Activated CD8-positive, alpha-beta memory T cell treated with anti-CD3 and anti-CD28 coated beads, Interleukin-2, amount 50 U/mL, for 24 hours (primary cell): ENCODE measurements around the gene BSPH1.
"Not testable (repeated sequence)": the region's sequence is repeated elsewhere in the genome, so short reads cannot be mapped to it uniquely, and the experiment has no call there.

ENCODE experiments used
- DNase-seq: peaks from one replicate; pipeline ENCODE4 v3.0.0-alpha.2; 2020; ENCODE audit errors: extremely low read depth

The BSPH1 gene, protein sequence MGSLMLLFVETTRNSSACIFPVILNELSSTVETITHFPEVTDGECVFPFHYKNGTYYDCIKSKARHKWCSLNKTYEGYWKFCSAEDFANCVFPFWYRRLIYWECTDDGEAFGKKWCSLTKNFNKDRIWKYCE

GRCh38 chr19:47992070-47992469 is at the start of gene BSPH1:
BSPH1 (minus strand) TSS chr19:47992170; CDS start chr19:47992081, 89 bp downstream.
- DNase-seq: no peak

- no peak for DNase-seq
Observed at GRCh38 chr19:48036765-48037164, 44.8 kb upstream of the BSPH1 start.

DNA sequence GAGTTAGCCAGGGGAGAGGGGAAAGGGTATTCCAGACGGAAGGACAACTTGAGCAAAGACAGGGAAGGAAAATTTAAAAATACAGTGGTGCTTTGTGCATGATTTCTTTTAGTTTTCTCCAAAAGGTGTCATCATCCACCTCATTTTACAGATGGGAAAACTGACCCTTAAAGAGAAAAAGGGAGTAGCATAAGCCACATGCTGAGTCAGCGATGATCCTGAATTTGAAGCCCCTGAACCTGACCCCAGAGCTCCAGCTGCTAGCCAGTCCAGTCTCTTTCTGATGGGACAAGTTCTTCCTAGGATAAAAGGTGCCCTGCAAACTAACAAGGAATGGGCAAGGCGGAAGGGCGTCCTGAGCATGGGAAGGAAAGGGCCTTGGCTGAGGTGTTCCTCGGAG is 41.6 kb upstream of the BSPH1 start:
- no peak for DNase-seq

GRCh38 chr19:48030073-48030472 is 38.1 kb upstream of the BSPH1 start:
- DNase-seq: no peak

DNA sequence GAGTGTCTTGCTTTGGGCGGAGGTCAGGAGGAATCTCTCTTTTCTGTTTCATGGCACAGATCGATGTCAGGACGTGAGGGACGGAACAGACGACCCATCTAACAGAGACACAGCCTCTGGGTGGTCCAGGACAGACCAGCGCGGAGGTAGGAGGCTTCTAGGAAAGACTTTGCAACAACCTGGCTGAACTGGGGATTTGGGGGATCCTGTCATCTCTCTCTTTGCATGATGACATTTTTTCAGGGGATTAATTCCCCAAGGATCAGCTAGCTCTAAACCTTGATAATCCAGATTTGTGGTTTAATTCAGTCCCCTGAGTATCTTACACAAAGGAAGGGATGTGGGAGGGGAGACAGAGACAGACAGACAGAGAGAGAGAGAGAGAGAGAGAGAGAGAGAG is 37.5 kb upstream of the BSPH1 start:
- DNase-seq: no peak

DNA sequence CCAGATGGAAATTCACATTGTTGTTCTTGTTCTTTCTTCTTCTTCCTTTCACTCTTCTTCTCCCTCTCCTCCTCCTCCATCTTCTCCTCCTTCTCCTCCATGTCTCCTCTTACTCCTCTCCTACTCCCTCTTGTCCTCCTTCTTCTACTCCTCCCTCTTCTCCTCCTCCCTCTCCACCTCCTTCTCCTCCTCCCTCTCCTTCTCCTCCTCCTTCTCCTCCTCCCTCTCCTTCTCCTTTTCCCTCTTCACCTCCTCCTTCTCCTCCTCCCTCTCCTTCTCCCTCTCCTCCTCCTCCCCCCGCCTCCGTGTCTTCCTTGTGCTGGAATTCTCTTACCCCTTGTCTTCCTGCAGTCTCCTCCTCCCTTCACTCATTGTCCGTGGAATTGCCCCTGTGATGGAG is 33.5 kb upstream of the BSPH1 start:
- no peak for DNase-seq

- no peak for DNase-seq
Observed at GRCh38 chr19:48023518-48023917, 31.5 kb upstream of the BSPH1 start.

- no peak for DNase-seq
Observed at GRCh38 chr19:48023011-48023410, 31.0 kb upstream of the BSPH1 start.

GRCh38 chr19:48020686-48021085 is 28.7 kb upstream of the BSPH1 start:
- no peak for DNase-seq

GRCh38 chr19:48010932-48011758 is 19.2 kb upstream of the BSPH1 start:
- DNase-seq: no peak

DNA sequence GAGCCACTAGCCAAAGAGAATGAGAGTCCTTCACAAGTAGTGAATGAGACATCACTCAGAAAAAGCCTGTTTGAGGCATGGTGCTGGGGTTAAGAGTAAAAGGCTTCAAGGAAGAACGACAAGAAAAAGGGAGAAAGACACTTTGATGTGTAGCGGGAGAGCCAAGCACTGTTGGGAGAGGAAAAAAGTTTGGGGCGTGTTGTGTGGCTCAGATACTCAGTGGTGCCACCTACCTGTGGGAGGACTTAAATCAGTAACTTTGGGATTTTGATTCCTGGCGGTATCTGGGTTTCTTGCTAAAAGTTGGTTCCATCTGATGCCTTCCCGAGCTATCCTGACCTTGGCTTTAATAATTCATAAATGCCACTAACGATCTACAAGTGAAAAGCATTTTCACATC is 14.8 kb upstream of the BSPH1 start:
- DNase-seq: no peak

DNA sequence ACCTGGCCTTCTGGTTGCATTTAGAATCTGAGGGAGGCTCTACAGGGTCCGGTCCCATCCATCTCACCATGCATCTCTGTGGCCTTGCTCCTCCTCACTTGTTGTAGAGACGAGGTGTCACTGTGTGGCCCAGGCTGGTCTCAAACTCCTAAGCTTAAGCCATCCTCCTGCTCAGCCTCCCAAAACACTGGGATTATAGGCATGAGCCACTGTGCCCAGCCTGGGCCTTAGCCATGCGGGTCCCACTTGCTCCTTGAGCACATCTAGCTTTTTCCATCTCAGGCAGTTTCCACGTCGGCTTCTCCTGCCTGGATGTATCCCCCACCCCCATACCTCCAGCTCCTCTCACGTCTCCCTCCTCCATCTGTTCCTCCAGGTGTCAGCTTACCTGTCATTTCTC is 12.3 kb upstream of the BSPH1 start:
- no peak for DNase-seq

- DNase-seq: no peak
Observed at GRCh38 chr19:48000846-48001245, 8.9 kb upstream of the BSPH1 start.

- no peak for DNase-seq
Observed at GRCh38 chr19:47998800-47999199, 6.8 kb upstream of the BSPH1 start.

DNA sequence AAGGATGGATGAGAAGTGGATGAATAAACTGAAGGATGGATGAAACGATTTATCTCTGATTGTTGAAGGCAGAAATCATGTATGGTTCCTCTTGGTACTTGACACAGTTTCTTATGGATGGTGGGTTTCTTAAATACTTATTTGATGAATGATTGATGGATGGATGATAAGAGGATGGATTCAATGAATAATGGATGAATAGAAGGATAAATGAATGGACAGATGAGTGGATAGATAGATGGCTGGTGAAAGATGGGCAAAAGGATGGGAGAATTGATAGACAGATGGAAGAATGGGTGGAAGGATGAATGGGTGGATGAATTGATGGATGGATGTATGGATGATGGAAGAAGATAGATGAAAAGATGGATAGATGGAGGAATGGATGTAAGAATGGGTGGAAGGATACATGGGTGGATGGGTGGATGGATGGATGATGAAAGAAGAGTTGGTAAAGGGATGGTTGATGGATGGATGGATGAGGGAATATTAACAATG is 4.3 kb upstream of the BSPH1 start:
- DNase-seq: no peak

GRCh38 chr19:47994209-47994802 is 2.3 kb upstream of the BSPH1 start, which contains the start of gene ELSPBP1:
ELSPBP1 (plus strand) TSS chr19:47994632; CDS start chr19:48008668, 14,036 bp downstream.
- no peak for DNase-seq

- DNase-seq: no peak
Observed at GRCh38 chr19:47991191-47991808, 670 bp downstream of the BSPH1 start.

GRCh38 chr19:47973529-47973928 is 18.4 kb downstream of the BSPH1 start:
- no peak for DNase-seq

- not testable (repeated sequence) for DNase-seq
Observed at GRCh38 chr19:47955936-47956335, 36.0 kb downstream of the BSPH1 start.

GRCh38 chr19:47952132-47952531 is 39.8 kb downstream of the BSPH1 start:
- DNase-seq: not testable (repeated sequence)

- DNase-seq: not testable (repeated sequence)
Observed at GRCh38 chr19:47949852-47950521, 42.0 kb downstream of the BSPH1 start.

- DNase-seq: not testable (repeated sequence)
Observed at GRCh38 chr19:47928581-47928980, 63.4 kb downstream of the BSPH1 start.
